WTC11 (cell line): ENCODE measurements around the gene ACOX3. TPM values are rescaled to one million over a fixed set of nuclear protein-coding genes. Genes with fewer than 3 reads are reported as not detected.

Experiments used
- ATAC-seq: fragments of 200-7000 bp; cut with Tn5 transposase; 2 replicates; pipeline ENCODE4 v1.10.0; 2021; ENCODE audit warnings: mild to moderate bottlenecking, moderate library complexity
- CTCF ChIA-PET: fragments of 300-600 bp; sonication (Branson Sonifier 250); formaldehyde crosslinking; loops from one replicate; lab custom pipeline; 2021; ENCODE audit warnings: antibody characterized with exemption; lab: Charles Lee
- POLR2A ChIA-PET: fragments of 350-600 bp; sonication (Branson Sonifier 250); formaldehyde crosslinking; loops from one replicate; lab custom pipeline; 2021; ENCODE audit warnings: antibody characterized with exemption; lab: Charles Lee
- DNase-seq: peaks from one replicate; pipeline ENCODE4 v3.0.0; 2021; ENCODE audit warnings: low spot score
- H3K27ac Mint-ChIP-seq: 2 replicates; pipeline ENCODE4 v1.8.0; 2021; ENCODE audit warnings: mixed read lengths
- H3K27me3 Mint-ChIP-seq: 2 replicates; pipeline ENCODE4 v1.8.0; 2021; ENCODE audit warnings: low read depth, mild to moderate bottlenecking, moderate library complexity, mixed read lengths
- H3K36me3 Mint-ChIP-seq: 2 replicates; pipeline ENCODE4 v1.8.0; 2021; ENCODE audit warnings: mixed read lengths
- H3K4me1 Mint-ChIP-seq: 2 replicates; pipeline ENCODE4 v1.8.0; 2022; ENCODE audit warnings: mixed read lengths
- H3K4me3 Mint-ChIP-seq: 2 replicates; pipeline ENCODE4 v1.8.0; 2021; ENCODE audit warnings: mild to moderate bottlenecking, moderate library complexity, mixed read lengths
- H3K9me3 Mint-ChIP-seq: 2 replicates; pipeline ENCODE4 v1.8.0; 2021; ENCODE audit warnings: mixed read lengths
- GTF2I ChIP-seq: fragments of 250-450 bp; sonication (Bioruptor Pico); conservative IDR thresholded peaks from 2 replicates; pipeline ENCODE4 v1.4.0; 2021; ENCODE audit warnings: mild to moderate bottlenecking
- HMGA2 ChIP-seq: fragments of 250-450 bp; sonication (Bioruptor Pico); IDR thresholded peaks from 2 replicates; pipeline ENCODE4 v1.4.0; 2021; ENCODE audit warnings: mild to moderate bottlenecking, moderate library complexity
- NR1H2 ChIP-seq: sonication (generic); formaldehyde crosslinking; IDR thresholded peaks from 2 replicates; pipeline ENCODE4 v1.9.0; 2021; ENCODE audit warnings: mild to moderate bottlenecking, moderate library complexity, missing genetic modification reagents
- SP1 ChIP-seq: sonication (generic); formaldehyde crosslinking; conservative IDR thresholded peaks from 2 replicates; pipeline ENCODE4 v1.8.1; 2022; ENCODE audit warnings: missing genetic modification reagents
- TP53 ChIP-seq: sonication (generic); formaldehyde crosslinking; IDR thresholded peaks from 2 replicates; pipeline ENCODE4 v1.8.1; 2023; ENCODE audit warnings: mild to moderate bottlenecking, missing genetic modification reagents
- ZNF423 ChIP-seq: fragments of 250-450 bp; sonication (Bioruptor Pico); IDR thresholded peaks from 2 replicates; pipeline ENCODE4 v2.1.2; 2022; ENCODE audit warnings: mild to moderate bottlenecking, moderate library complexity
- total RNA-seq: library from RNA; stranded (reverse); gene quantifications from 3 replicates; pipeline ENCODE4 v1.2.3, GENCODE V29; 2021
- TF ChIP-seq, protein P1 (sequence below): sonication (generic); formaldehyde crosslinking; IDR thresholded peaks from 2 replicates; pipeline ENCODE4 v1.8.1; 2023; ENCODE audit warnings: mild to moderate bottlenecking, missing genetic modification reagents, moderate library complexity
- TF ChIP-seq, protein P2 (sequence below): sonication (generic); formaldehyde crosslinking; IDR thresholded peaks from 2 replicates; pipeline ENCODE4 v1.8.1; 2023; ENCODE audit warnings: mild to moderate bottlenecking, missing genetic modification reagents
- TF ChIP-seq, protein P3 (sequence below): sonication (generic); formaldehyde crosslinking; IDR thresholded peaks from 2 replicates; pipeline ENCODE4 v1.8.1; 2023; ENCODE audit warnings: mild to moderate bottlenecking, missing genetic modification reagents, moderate library complexity
- TF ChIP-seq, protein P4 (sequence below): sonication (generic); formaldehyde crosslinking; IDR thresholded peaks from 2 replicates; pipeline ENCODE4 v1.8.1; 2022; ENCODE audit warnings: mild to moderate bottlenecking, moderate library complexity, missing genetic modification reagents
- TF ChIP-seq, protein P5 (sequence below): sonication (generic); formaldehyde crosslinking; IDR thresholded peaks from 2 replicates; pipeline ENCODE4 v1.8.0; 2022; ENCODE audit warnings: mild to moderate bottlenecking, missing genetic modification reagents
- TF ChIP-seq, protein P6 (sequence below): sonication (generic); formaldehyde crosslinking; IDR thresholded peaks from 2 replicates; pipeline ENCODE4 v1.8.0; 2022; ENCODE audit warnings: missing genetic modification reagents
- TF ChIP-seq, protein P7 (sequence below): sonication (generic); formaldehyde crosslinking; IDR thresholded peaks from 2 replicates; pipeline ENCODE4 v1.8.1; 2022; ENCODE audit warnings: low read depth, mild to moderate bottlenecking, moderate library complexity, missing genetic modification reagents, borderline replicate concordance

ACOX3 gene
- total RNA-seq, 1 experiment from 2014 or later = 10.7 TPM

DNA sequence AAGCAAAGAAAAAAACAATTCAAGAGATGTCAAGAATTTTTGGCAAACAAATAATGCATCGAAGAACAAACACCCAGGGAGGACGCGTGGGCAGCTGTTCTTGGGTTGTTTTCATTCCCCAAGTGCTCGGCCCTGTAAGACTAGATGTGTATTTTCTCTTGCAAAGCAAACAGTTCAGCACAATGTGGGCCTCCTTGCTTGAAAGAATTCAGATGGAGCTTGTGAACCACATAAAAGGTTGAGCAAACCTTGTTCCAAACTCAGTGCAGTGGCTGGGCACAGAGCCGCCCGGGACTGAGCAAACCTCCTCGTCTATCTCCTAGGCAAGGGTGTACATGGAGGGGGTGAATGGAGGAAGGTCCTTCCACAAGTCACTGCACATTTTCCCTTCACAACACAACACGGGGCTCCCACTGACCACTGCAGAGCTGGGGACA is 88.6 kb downstream of the ACOX3 start (continued):
- TF ChIP-seq, protein P1, sequence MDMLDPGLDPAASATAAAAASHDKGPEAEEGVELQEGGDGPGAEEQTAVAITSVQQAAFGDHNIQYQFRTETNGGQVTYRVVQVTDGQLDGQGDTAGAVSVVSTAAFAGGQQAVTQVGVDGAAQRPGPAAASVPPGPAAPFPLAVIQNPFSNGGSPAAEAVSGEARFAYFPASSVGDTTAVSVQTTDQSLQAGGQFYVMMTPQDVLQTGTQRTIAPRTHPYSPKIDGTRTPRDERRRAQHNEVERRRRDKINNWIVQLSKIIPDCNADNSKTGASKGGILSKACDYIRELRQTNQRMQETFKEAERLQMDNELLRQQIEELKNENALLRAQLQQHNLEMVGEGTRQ (CRISPR knock-in tag) = no peak
- TF ChIP-seq, protein P2, sequence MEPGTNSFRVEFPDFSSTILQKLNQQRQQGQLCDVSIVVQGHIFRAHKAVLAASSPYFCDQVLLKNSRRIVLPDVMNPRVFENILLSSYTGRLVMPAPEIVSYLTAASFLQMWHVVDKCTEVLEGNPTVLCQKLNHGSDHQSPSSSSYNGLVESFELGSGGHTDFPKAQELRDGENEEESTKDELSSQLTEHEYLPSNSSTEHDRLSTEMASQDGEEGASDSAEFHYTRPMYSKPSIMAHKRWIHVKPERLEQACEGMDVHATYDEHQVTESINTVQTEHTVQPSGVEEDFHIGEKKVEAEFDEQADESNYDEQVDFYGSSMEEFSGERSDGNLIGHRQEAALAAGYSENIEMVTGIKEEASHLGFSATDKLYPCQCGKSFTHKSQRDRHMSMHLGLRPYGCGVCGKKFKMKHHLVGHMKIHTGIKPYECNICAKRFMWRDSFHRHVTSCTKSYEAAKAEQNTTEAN = no peak
- TF ChIP-seq, protein P3, sequence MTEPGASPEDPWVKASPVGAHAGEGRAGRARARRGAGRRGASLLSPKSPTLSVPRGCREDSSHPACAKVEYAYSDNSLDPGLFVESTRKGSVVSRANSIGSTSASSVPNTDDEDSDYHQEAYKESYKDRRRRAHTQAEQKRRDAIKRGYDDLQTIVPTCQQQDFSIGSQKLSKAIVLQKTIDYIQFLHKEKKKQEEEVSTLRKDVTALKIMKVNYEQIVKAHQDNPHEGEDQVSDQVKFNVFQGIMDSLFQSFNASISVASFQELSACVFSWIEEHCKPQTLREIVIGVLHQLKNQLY (CRISPR knock-in tag) = no peak

DNA sequence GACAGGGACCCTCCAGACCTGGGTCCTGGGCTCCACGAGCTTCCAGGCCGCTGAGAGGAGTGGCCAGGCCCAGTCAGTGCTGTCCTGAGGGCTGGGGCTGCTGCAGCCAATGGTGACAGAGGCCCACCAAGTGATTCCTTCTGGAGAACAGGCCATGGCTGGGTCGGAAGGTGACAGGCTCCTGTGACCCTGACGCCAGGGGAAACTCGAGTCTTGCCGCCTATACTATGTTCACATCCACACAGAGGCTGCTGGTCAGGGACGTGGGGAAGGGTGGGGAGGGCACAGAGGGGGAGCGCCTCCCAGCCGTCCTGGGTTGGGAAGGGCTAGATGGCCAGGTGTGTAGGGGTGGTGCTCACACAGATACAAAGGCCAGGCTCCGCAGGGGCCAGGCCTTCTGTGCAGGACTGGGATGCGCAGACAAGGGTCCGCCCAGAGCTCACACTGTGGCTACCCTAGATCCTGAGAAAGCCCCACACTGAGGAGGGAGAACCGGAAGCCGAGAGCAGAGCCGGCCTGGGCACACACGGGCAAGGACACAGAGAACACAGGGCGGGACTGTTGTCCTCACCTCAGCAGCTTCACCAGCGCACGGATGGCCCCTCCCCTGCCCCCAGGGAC is 89.6 kb downstream of the ACOX3 start:
- CTCF ChIA-PET = interaction anchor here (1.8 to 2.4 kb wide), 2 partner anchors 52 to 84 kb away, joined by 5 to 7 read pairs; no protein-coding TSS in a partner anchor
- DNase-seq (no peak), ATAC-seq (peak; percentile 31)
- no peak overlapping the region for H3K27ac Mint-ChIP-seq
- H3K4me1 Mint-ChIP-seq = peaks cover 24% of the 10 kb centered on the region
- no peak overlapping the region for H3K4me3 Mint-ChIP-seq
- peaks cover 6% of the 10 kb centered on the region for H3K27me3 Mint-ChIP-seq
- POLR2A ChIA-PET = no interaction called here
- peaks cover 9% of the 10 kb centered on the region for H3K9me3 Mint-ChIP-seq
- peaks cover 6% of the 10 kb centered on the region for H3K36me3 Mint-ChIP-seq
- no peak for TF ChIP-seq GTF2I
- TF ChIP-seq, protein P4, sequence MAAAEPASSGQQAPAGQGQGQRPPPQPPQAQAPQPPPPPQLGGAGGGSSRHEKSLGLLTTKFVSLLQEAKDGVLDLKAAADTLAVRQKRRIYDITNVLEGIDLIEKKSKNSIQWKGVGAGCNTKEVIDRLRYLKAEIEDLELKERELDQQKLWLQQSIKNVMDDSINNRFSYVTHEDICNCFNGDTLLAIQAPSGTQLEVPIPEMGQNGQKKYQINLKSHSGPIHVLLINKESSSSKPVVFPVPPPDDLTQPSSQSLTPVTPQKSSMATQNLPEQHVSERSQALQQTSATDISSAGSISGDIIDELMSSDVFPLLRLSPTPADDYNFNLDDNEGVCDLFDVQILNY (CRISPR knock-in tag) = no peak
- TF ChIP-seq TP53 (CRISPR knock-in tag) = no peak
- TF ChIP-seq, protein P5, sequence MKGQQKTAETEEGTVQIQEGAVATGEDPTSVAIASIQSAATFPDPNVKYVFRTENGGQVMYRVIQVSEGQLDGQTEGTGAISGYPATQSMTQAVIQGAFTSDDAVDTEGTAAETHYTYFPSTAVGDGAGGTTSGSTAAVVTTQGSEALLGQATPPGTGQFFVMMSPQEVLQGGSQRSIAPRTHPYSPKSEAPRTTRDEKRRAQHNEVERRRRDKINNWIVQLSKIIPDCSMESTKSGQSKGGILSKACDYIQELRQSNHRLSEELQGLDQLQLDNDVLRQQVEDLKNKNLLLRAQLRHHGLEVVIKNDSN = no peak
- TF ChIP-seq SP1 (CRISPR knock-in tag) = no peak
- no peak for TF ChIP-seq NR1H2
- TF ChIP-seq ZNF423 (CRISPR knock-in tag) = no peak
- TF ChIP-seq, all 79 proteins: peak for 0

DNA sequence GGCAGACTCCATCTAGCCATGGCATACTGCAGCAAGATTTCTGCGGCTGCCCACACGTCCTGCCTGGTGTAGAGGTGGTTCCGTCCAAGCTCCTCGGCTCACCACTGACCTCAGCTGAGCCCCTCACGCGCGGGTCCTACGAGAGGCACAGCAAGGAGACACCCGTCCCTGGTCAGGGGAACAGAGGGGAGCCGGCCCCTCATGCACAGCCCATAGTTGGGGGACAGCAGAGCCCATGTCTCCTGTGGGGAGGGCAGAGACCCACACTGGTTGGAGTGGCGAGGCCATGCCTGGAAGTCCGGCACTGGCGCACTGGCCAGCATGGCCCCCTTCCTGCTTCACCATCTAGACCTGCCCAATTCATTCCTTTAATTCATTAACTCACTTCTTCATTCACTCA is 90.2 kb downstream of the ACOX3 start:
- TF ChIP-seq, protein P6, sequence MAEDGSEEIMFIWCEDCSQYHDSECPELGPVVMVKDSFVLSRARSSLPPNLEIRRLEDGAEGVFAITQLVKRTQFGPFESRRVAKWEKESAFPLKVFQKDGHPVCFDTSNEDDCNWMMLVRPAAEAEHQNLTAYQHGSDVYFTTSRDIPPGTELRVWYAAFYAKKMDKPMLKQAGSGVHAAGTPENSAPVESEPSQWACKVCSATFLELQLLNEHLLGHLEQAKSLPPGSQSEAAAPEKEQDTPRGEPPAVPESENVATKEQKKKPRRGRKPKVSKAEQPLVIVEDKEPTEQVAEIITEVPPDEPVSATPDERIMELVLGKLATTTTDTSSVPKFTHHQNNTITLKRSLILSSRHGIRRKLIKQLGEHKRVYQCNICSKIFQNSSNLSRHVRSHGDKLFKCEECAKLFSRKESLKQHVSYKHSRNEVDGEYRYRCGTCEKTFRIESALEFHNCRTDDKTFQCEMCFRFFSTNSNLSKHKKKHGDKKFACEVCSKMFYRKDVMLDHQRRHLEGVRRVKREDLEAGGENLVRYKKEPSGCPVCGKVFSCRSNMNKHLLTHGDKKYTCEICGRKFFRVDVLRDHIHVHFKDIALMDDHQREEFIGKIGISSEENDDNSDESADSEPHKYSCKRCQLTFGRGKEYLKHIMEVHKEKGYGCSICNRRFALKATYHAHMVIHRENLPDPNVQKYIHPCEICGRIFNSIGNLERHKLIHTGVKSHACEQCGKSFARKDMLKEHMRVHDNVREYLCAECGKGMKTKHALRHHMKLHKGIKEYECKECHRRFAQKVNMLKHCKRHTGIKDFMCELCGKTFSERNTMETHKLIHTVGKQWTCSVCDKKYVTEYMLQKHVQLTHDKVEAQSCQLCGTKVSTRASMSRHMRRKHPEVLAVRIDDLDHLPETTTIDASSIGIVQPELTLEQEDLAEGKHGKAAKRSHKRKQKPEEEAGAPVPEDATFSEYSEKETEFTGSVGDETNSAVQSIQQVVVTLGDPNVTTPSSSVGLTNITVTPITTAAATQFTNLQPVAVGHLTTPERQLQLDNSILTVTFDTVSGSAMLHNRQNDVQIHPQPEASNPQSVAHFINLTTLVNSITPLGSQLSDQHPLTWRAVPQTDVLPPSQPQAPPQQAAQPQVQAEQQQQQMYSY (CRISPR knock-in tag) = peak; percentile 38; the same call in 1 of the 2 replicates
- no peak for TF ChIP-seq HMGA2 (CRISPR knock-in tag)
- TF ChIP-seq, protein P7, sequence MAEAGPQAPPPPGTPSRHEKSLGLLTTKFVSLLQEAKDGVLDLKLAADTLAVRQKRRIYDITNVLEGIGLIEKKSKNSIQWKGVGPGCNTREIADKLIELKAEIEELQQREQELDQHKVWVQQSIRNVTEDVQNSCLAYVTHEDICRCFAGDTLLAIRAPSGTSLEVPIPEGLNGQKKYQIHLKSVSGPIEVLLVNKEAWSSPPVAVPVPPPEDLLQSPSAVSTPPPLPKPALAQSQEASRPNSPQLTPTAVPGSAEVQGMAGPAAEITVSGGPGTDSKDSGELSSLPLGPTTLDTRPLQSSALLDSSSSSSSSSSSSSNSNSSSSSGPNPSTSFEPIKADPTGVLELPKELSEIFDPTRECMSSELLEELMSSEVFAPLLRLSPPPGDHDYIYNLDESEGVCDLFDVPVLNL (CRISPR knock-in tag) = no peak
- no peak for DNase-seq
- Mint-ChIP-seq H3K9me3 (peaks cover 9% of the 10 kb centered on the region), H3K36me3 (peaks cover 6% of the 10 kb centered on the region), H3K4me1 (peaks cover 24% of the 10 kb centered on the region), H3K27me3 (peaks cover 6% of the 10 kb centered on the region), H3K27ac (no peak overlapping the region), H3K4me3 (no peak overlapping the region)
- ChIA-PET POLR2A (no interaction called here), CTCF (interaction anchor here (1.2 to 2.4 kb wide), 3 partner anchors 30 to 83 kb away, joined by 5 to 7 read pairs (median 7); no protein-coding TSS in a partner anchor)
- no peak for ATAC-seq
